Brain microvascular endothelial cell (primary cell): ENCODE measurements around the gene TNS3.

Experiments used
- DNase-seq: peaks from one replicate; pipeline ENCODE4 v3.0.0-alpha.2; 2020
- H3K27ac ChIP-seq: fragments of 250-450 bp; sonication (Bioruptor Pico); 2 replicates; pipeline ENCODE4 v1.5.1; 2020; ENCODE audit warnings: mild to moderate bottlenecking, moderate library complexity
- H3K27me3 ChIP-seq: fragments of 250-450 bp; sonication (Bioruptor Pico); replicated peaks from 2 replicates; pipeline ENCODE4 v1.5.1; 2020; ENCODE audit warnings: mild to moderate bottlenecking
- H3K36me3 ChIP-seq: fragments of 250-450 bp; sonication (Bioruptor Pico); replicated peaks from 2 replicates; pipeline ENCODE4 v1.5.1; 2020; ENCODE audit warnings: mild to moderate bottlenecking
- H3K4me3 ChIP-seq: 2 replicates; pipeline ENCODE4 v1.5.1; 2011; ENCODE audit warnings: low read depth, mild to moderate bottlenecking, control low read depth, low read length, moderate library complexity
- CTCF ChIP-seq: IDR thresholded peaks from 2 replicates; pipeline ENCODE4 v1.5.1; 2011; ENCODE audit warnings: low read depth, mild to moderate bottlenecking, moderate library complexity, low read length, control low read depth, inconsistent platforms; ENCODE audit errors: missing control alignments
- in situ Hi-C: cut with HindIII; loops from 2 replicates; pipeline ENCODE4 v1.10.0; 2017; ENCODE audit warnings: low sequenced_read_pairs, low pct_ligation_motif_present

Gene TNS3

DNA sequence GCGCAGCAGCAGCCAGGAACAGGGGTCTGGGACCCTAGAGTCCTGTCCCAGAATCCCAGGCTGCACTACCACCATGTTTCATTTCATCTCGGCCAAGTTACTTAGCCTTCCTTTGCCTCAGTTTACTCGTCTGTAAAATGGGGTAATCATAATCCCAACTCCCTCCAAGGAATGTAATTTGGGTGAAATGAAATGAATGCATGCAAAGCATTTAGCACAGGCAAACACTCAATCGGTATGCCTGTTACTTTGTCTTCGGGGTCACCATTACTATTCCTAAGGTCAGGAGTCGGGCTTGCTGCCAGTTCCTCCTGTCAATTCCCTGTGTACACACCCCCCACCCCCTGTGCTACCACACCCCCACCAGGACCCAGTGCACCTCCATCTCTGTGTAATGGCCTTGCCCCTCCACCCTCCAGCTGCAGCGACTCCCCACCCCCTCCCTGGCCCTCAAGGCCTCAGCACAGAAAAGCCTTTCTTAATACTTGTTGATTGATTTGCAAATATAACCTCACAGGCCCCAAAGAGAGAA is 1.7 kb downstream of the TNS3 start:
- in situ Hi-C loops, result no loop called here

GRCh38 chr7:47579458-47579857 is 2.5 kb downstream of the TNS3 start:
- DNase-seq, result no peak
- in situ Hi-C loops, result no loop called here
- Histone ChIP-seq H3K27ac (peak overlapping the region; percentile 66), H3K36me3 (no peaks in the 10 kb centered on the region), H3K27me3 (no peaks in the 10 kb centered on the region), H3K4me3 (no peak overlapping the region)
- no peak for TF ChIP-seq CTCF

More for the DNA sequence above, 1.7 kb downstream of the TNS3 start:
- H3K27ac ChIP-seq, result peak overlapping the region; percentile 67
- H3K36me3 ChIP-seq, result no peaks in the 10 kb centered on the region
- no peaks in the 10 kb centered on the region for H3K27me3 ChIP-seq
- TF ChIP-seq CTCF, result no peak
- DNase-seq, result no peak
- peak overlapping the region; percentile 88 for H3K4me3 ChIP-seq

- peak; percentile 63 for DNase-seq
- H3K4me3 ChIP-seq, result no peak overlapping the region
- TF ChIP-seq CTCF, result no peak
- H3K36me3 ChIP-seq, result no peaks in the 10 kb centered on the region
- no peaks in the 10 kb centered on the region for H3K27me3 ChIP-seq
- H3K27ac ChIP-seq, result peak overlapping the region; percentile 66
- in situ Hi-C loops, result no loop called here
Measured at GRCh38 chr7:47578579-47579270, 3.2 kb downstream of the TNS3 start.

DNA sequence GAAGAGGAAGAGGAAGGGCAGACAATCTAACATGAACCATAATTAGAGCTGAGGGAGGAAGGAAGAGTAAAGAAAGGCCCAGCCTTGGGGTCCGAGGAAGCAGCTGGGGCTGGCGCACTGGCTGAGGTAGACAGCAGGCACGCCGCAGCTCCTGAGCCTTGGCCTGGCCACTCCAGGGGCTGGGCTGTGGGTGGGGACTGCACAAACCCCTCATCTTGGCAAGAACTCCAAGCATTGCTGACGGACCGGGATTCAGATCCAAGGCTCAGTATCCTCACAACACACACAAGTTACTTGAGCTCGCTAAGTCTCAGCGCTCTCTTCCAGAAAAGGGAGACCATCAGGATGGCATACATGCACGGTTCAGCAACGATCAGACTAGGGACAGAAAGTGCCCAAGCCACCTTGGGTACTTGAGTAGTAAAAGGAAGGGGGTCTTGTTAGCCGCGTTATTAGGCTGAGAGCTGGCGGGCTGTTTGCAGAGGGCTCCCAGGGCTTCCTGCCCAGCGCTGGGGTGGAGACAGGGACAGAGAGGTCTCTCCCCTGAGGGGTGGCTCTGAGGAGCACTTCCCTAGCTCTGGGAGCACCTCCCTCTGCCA is 4.5 kb downstream of the TNS3 start:
- DNase-seq, result no peak
- no peak overlapping the region for H3K27ac ChIP-seq

GRCh38 chr7:47576866-47577306 is 5.0 kb downstream of the TNS3 start:
- no peak overlapping the region for H3K27ac ChIP-seq
- DNase-seq, result no peak
- H3K4me3 ChIP-seq, result no peak overlapping the region
- no peak for TF ChIP-seq CTCF
- in situ Hi-C loops, result no loop called here
- H3K36me3 ChIP-seq, result no peaks in the 10 kb centered on the region
- H3K27me3 ChIP-seq, result no peaks in the 10 kb centered on the region

More for the DNA sequence above, 4.5 kb downstream of the TNS3 start:
- no peak for TF ChIP-seq CTCF
- Histone ChIP-seq H3K36me3 (no peaks in the 10 kb centered on the region), H3K4me3 (no peak overlapping the region), H3K27me3 (no peaks in the 10 kb centered on the region)
- in situ Hi-C loops, result no loop called here
